ENCODE data around the gene PDPK1.

Gene PDPK1

GRCh38 chr16:2537451-2538379, at the start of gene PDPK1:
Gene PDPK1 (plus strand): TSS chr16:2538021. CDS start chr16:2538113, 92 bp downstream.
- peak within 1 kb of the TSS; percentile 94 for H3K4me3 ChIP-seq (ENCODE audit: low read length)

GRCh38 chr16:2489581-2489980, 48.2 kb upstream of the PDPK1 start:
- H3K4me3 ChIP-seq (ENCODE audit: low read length): no peak overlapping the region
- no peaks in the 10 kb centered on the region for H3K27me3 ChIP-seq (ENCODE audit: control insufficient read depth, insufficient read depth, low read length)
- no peaks in the 10 kb centered on the region for H3K4me1 ChIP-seq (ENCODE audit: control insufficient read depth, insufficient read depth, low read length)
- no CpG with 5 or more reads among the region's 16 CpGs for WGBS (ENCODE audit: insufficient coverage, insufficient read length)
- H3K36me3 ChIP-seq (ENCODE audit: control insufficient read depth, insufficient read depth, low read length): no peaks in the 10 kb centered on the region
- no peaks in the 10 kb centered on the region for H3K9me3 ChIP-seq (ENCODE audit: control insufficient read depth, insufficient read depth, low read length)
- no peak overlapping the region for H3K27ac ChIP-seq (ENCODE audit: low read length)
- no peak for DNase-seq (ENCODE audit: low read depth, low spot score)

More at GRCh38 chr16:2537451-2538379, at the start of gene PDPK1:
- H3K9me3 ChIP-seq (ENCODE audit: control insufficient read depth, insufficient read depth, low read length): no peaks in the 10 kb centered on the region
- H3K4me1 ChIP-seq (ENCODE audit: control insufficient read depth, insufficient read depth, low read length): no peaks in the 10 kb centered on the region
- no CpG with 5 or more reads among the region's 126 CpGs for WGBS (ENCODE audit: insufficient coverage, insufficient read length)
- H3K27ac ChIP-seq (ENCODE audit: low read length): no peak within 1 kb of the TSS
- peak; percentile 90 for DNase-seq (ENCODE audit: low read depth, low spot score)
- no peaks in the 10 kb centered on the region for H3K27me3 ChIP-seq (ENCODE audit: control insufficient read depth, insufficient read depth, low read length)
- no peaks in the 10 kb centered on the region for H3K36me3 ChIP-seq (ENCODE audit: control insufficient read depth, insufficient read depth, low read length)

DNA sequence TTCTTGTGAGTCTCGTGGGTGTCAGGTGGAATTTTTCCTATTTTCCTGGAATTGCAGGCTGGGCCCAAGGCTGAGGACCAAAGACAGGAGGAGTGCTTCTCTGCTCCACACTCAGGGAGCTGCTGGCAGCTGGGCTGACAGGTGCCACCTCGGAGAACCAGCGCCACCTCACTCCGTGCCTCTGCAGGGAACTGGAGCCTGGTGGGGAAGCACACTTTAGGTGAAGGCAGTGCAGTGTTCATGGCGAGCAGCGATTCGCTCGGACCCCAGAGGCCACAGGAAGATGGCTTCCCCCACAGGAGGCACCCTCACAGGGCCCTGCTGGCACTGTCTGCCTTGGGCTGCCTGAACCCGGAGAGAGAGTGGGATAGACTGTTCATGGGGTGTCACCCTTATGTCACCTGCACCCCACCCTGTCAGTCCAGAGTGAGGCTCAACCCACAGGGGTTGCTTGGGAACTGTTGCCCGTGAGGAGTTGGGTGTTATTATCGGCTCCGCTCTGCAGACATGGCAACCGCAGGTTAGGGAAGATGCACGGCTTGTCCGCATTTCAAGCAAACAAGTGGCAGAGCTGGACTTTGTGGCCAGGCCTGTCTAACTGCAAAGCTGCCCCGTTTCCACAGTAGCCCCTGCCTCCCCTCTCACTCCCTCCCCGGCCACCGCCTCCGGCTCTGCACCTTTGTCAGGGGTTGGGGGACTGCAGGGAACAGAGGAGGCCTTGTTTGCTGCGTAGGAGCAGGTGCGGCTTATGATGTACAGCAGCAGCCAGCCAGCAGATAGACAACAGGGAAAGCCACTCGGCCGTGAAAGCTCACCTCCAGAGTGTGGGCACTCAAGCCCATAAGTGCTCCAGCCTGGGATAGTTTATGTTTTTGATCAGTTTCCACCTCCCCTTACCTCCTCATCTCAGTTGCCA, 47.4 kb upstream of the PDPK1 start:
- Histone ChIP-seq H3K9me3 (ENCODE audit: control insufficient read depth, insufficient read depth, low read length) (no peaks in the 10 kb centered on the region), H3K36me3 (ENCODE audit: control insufficient read depth, insufficient read depth, low read length) (no peaks in the 10 kb centered on the region), H3K27me3 (ENCODE audit: control insufficient read depth, insufficient read depth, low read length) (no peaks in the 10 kb centered on the region), H3K4me3 (ENCODE audit: low read length) (no peak overlapping the region; the same call in 1 of the 2 replicates), H3K27ac (ENCODE audit: low read length) (no peak overlapping the region), H3K4me1 (ENCODE audit: control insufficient read depth, insufficient read depth, low read length) (no peaks in the 10 kb centered on the region)
- DNase-seq (ENCODE audit: low read depth, low spot score): no peak
- WGBS (ENCODE audit: insufficient coverage, insufficient read length): no CpG with 5 or more reads among the region's 23 CpGs

DNA sequence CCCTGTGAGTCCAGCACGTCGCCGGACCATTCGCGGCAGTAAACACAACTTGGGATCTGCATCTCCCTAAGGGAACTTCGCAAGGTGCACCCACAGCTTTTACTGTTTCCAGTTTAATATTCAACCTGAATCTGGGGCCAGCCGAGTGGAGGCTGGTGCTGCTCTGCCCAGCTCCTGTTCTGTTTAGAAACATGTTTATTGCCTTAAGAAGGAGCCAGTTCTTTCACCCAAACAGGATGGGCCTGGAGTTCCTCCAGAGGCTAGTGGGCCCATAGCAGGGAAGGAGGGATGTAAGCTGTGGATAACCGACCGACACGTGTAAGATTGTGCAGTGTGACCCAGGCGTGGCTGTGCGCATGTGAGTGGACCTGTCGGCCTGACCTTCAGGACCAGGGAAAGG, 45.5 kb upstream of the PDPK1 start:
- Histone ChIP-seq H3K4me3 (ENCODE audit: low read length) (no peak overlapping the region), H3K36me3 (ENCODE audit: control insufficient read depth, insufficient read depth, low read length) (peaks cover 11% of the 10 kb centered on the region), H3K27me3 (ENCODE audit: control insufficient read depth, insufficient read depth, low read length) (no peaks in the 10 kb centered on the region), H3K4me1 (ENCODE audit: control insufficient read depth, insufficient read depth, low read length) (no peaks in the 10 kb centered on the region), H3K9me3 (ENCODE audit: control insufficient read depth, insufficient read depth, low read length) (no peaks in the 10 kb centered on the region), H3K27ac (ENCODE audit: low read length) (no peak overlapping the region)
- WGBS (ENCODE audit: insufficient coverage, insufficient read length): no CpG with 5 or more reads among the region's 13 CpGs
- no peak for DNase-seq (ENCODE audit: low read depth, low spot score)

DNA sequence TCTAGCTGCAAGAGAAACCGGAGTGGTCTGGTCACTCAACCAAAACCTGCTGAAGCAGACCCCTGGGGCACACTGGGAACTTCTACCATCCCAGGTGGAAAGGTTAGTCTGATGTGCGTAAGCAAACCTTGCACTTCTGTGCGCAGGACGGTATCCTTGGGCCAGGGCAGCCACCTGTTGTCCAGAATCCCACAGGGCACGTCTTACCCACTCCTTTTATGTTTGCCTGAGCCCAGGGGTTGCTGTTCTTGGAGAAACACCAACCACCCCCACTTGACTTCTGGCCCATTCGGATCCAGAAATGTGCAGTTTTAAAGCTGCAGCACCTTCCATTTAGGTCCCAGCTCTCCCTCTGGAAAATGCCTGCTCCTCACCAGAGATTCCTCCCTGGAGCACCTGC, 44.2 kb upstream of the PDPK1 start:
- Histone ChIP-seq H3K9me3 (ENCODE audit: control insufficient read depth, insufficient read depth, low read length) (no peaks in the 10 kb centered on the region), H3K27ac (ENCODE audit: low read length) (no peak overlapping the region), H3K4me1 (ENCODE audit: control insufficient read depth, insufficient read depth, low read length) (no peaks in the 10 kb centered on the region), H3K4me3 (ENCODE audit: low read length) (no peak overlapping the region), H3K36me3 (ENCODE audit: control insufficient read depth, insufficient read depth, low read length) (peaks cover 16% of the 10 kb centered on the region), H3K27me3 (ENCODE audit: control insufficient read depth, insufficient read depth, low read length) (no peaks in the 10 kb centered on the region)
- WGBS (ENCODE audit: insufficient coverage, insufficient read length): no CpG with 5 or more reads among the region's 6 CpGs
- DNase-seq (ENCODE audit: low read depth, low spot score): no peak

GRCh38 chr16:2494616-2495015, 43.2 kb upstream of the PDPK1 start:
- no peaks in the 10 kb centered on the region for H3K9me3 ChIP-seq (ENCODE audit: control insufficient read depth, insufficient read depth, low read length)
- no peak for DNase-seq (ENCODE audit: low read depth, low spot score)
- H3K4me3 ChIP-seq (ENCODE audit: low read length): no peak overlapping the region
- H3K36me3 ChIP-seq (ENCODE audit: control insufficient read depth, insufficient read depth, low read length): peaks cover 22% of the 10 kb centered on the region
- H3K27me3 ChIP-seq (ENCODE audit: control insufficient read depth, insufficient read depth, low read length): no peaks in the 10 kb centered on the region
- no peak overlapping the region for H3K27ac ChIP-seq (ENCODE audit: low read length)
- H3K4me1 ChIP-seq (ENCODE audit: control insufficient read depth, insufficient read depth, low read length): no peaks in the 10 kb centered on the region
- WGBS (ENCODE audit: insufficient coverage, insufficient read length): no CpG with 5 or more reads among the region's 5 CpGs

DNA sequence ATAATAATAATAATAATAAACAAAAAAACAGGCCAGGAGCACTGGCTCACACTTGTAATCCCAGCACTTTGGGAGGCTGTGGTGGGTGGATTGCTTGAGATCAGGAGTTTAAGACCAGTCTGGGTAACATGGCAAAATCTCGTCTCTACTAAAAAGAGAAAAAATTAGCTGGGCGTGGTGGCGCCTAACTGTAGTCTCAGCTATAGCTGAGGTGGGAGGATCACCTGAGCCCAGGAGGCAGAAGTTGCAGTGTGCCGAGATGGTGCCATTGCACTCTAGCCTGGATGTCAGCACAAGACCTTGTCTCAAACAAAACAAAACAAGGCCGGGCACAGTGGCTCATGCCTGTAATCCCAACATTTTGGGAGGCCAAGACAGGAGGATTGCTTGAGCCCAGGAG, 42.8 kb upstream of the PDPK1 start:
- no peak for DNase-seq (ENCODE audit: low read depth, low spot score)
- no peak overlapping the region for H3K27ac ChIP-seq (ENCODE audit: low read length)
- no CpG with 5 or more reads among the region's 5 CpGs for WGBS (ENCODE audit: insufficient coverage, insufficient read length)

DNA sequence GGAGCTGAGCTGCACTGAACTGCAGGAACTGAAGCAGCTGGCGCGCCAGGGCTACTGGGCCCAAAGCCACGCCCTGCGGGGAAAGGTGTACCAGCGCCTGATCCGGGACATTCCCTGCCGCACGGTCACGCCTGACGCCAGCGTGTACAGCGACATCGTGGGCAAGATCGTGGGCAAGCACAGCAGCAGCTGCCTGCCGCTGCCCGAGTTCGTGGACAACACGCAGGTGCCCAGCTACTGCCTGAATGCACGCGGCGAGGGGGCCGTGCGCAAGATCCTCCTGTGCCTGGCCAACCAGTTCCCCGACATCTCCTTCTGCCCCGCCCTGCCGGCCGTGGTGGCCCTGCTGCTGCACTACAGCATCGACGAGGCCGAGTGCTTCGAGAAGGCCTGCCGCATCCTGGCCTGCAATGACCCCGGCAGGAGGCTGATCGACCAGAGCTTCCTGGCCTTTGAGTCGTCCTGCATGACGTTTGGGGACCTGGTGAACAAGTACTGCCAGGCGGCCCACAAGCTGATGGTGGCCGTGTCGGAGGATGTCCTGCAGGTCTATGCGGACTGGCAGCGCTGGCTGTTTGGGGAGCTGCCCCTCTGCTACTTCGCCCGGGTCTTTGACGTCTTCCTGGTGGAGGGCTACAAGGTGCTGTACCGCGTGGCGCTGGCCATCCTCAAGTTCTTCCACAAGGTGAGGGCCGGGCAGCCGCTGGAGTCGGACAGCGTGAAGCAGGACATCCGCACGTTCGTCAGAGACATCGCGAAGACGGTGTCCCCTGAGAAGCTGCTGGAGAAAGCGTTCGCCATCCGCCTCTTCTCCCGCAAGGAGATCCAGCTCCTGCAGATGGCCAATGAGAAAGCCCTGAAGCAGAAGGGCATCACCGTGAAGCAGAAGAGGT, 41.4 kb upstream of the PDPK1 start:
- Histone ChIP-seq H3K4me3 (ENCODE audit: low read length) (no peak overlapping the region), H3K4me1 (ENCODE audit: control insufficient read depth, insufficient read depth, low read length) (no peaks in the 10 kb centered on the region), H3K9me3 (ENCODE audit: control insufficient read depth, insufficient read depth, low read length) (no peaks in the 10 kb centered on the region), H3K27ac (ENCODE audit: low read length) (no peak overlapping the region), H3K36me3 (ENCODE audit: control insufficient read depth, insufficient read depth, low read length) (peaks cover 22% of the 10 kb centered on the region), H3K27me3 (ENCODE audit: control insufficient read depth, insufficient read depth, low read length) (no peaks in the 10 kb centered on the region)
- no peak for DNase-seq (ENCODE audit: low read depth, low spot score)
- WGBS (ENCODE audit: insufficient coverage, insufficient read length): no CpG with 5 or more reads among the region's 62 CpGs

More for the DNA sequence above, 42.8 kb upstream of the PDPK1 start:
- H3K9me3 ChIP-seq (ENCODE audit: control insufficient read depth, insufficient read depth, low read length): no peaks in the 10 kb centered on the region
- H3K36me3 ChIP-seq (ENCODE audit: control insufficient read depth, insufficient read depth, low read length): peaks cover 22% of the 10 kb centered on the region
- H3K4me3 ChIP-seq (ENCODE audit: low read length): no peak overlapping the region
- H3K27me3 ChIP-seq (ENCODE audit: control insufficient read depth, insufficient read depth, low read length): no peaks in the 10 kb centered on the region
- no peaks in the 10 kb centered on the region for H3K4me1 ChIP-seq (ENCODE audit: control insufficient read depth, insufficient read depth, low read length)

- H3K27ac ChIP-seq (ENCODE audit: low read length): no peak overlapping the region
These were observed 40.6 kb upstream of the PDPK1 start for GRCh38 chr16:2497116-2497630.

More at GRCh38 chr16:2497116-2497630, 40.6 kb upstream of the PDPK1 start:
- DNase-seq (ENCODE audit: low read depth, low spot score): no peak
- no peak overlapping the region; the same call in 1 of the 2 replicates for H3K4me3 ChIP-seq (ENCODE audit: low read length)
- H3K36me3 ChIP-seq (ENCODE audit: control insufficient read depth, insufficient read depth, low read length): peaks cover 22% of the 10 kb centered on the region
- H3K9me3 ChIP-seq (ENCODE audit: control insufficient read depth, insufficient read depth, low read length): no peaks in the 10 kb centered on the region
- H3K4me1 ChIP-seq (ENCODE audit: control insufficient read depth, insufficient read depth, low read length): peaks cover 4% of the 10 kb centered on the region
- no peaks in the 10 kb centered on the region for H3K27me3 ChIP-seq (ENCODE audit: control insufficient read depth, insufficient read depth, low read length)
- no CpG with 5 or more reads among the region's 21 CpGs for WGBS (ENCODE audit: insufficient coverage, insufficient read length)

Data from iPS DF 6.9 (cell line).